Measurements from ENCODE around the gene ZNF711. TPM values are rescaled to one million over a fixed set of nuclear protein-coding genes. Genes with fewer than 3 reads are reported as not detected.
"Not testable (repeated sequence)": the region's sequence is repeated elsewhere in the genome, so short reads cannot be mapped to it uniquely, and the experiment has no call there.

Gene ZNF711
- total RNA-seq = 2.6 TPM

DNA sequence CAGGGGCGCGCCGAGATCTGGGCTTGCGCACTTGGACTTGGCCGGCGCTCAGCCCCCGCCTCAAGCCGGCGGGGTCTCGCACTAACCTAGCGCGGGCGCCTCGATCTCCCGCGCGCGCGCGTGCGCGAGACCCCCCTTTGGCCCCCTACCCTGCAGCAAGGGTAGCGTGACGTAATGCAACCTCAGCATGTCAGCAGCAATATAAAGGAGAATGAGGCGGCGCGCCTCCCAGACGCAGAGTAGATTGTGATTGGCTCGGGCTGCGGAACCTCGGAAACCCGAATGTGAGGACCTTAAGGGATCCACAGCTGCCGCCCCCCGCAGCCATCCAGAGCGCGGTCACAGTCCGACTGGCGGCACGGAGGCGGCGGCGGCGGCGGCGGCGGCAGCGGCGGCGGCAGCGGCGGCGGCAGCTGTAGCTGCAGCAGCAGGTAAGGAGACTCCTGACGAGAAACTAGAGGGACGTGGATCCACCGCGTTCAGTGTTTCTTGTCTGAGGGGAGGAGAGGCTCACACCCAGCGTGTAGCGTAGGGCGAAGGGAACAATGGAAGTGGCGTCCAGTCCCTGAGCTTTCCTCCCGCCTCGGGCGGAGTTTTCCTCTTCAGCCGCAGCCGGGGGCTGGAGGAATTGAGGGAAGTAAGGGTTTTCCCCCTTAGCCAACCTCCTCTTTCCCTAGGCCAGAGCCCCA is at the start of gene ZNF711, which contains the start of gene SATL1:
Gene ZNF711, plus strand, starts transcription at position 231 of the 689 bp plus-strand sequence. CDS start 3,582 bp downstream, outside the sequence.
Gene SATL1, minus strand, starts transcription at position 19 of the 689 bp plus-strand sequence. CDS start 134,811 bp downstream, outside the sequence.
- DNase-seq (ENCODE audit: low spot score) = peak; percentile 14

DNA sequence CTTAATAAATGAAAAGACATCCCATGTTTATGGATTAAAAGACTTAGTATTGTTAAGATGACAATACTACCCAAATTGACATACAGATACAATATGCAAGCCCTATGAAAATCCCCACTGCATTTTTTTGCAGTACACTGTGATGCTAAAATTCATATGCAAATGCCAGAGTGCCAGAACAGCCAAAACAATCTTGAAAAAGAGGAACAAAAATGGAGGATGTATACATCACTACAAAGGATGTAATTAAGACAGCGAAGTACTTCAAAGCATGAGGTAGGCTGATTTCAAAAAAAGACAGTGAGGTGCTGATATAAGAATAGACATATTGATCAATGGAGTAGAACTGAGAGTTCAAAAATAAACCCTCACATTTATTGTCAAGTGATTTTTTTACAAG is 47.5 kb upstream of the ZNF711 start:
- DNase-seq (ENCODE audit: low spot score) = no peak

DNA sequence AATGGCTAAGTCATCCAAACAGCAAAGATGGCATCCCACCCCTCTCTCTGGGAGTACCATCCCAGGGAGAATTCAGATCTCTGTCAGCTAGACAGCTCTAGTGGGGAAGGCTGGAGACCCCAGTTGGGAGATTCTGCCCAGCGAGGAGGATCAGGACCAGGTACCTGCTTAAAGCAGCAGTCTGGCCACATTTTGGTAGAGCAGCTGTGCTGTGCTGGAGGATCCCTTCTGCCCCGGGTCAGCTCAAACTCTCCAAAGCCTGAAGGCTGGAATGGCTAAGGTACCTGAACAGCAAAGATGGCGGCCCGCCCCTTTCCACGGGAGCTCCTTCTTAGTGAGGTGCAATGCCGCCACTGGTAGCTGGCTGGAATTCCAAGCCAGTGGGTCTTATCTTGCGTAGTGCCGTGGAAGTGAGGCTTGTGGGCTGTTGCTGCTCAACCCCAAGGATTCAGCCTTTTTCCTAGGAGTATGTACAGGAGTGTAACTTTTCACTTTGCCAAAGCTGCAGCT is 40.3 kb upstream of the ZNF711 start:
- no peak for DNase-seq (ENCODE audit: low spot score)

DNA sequence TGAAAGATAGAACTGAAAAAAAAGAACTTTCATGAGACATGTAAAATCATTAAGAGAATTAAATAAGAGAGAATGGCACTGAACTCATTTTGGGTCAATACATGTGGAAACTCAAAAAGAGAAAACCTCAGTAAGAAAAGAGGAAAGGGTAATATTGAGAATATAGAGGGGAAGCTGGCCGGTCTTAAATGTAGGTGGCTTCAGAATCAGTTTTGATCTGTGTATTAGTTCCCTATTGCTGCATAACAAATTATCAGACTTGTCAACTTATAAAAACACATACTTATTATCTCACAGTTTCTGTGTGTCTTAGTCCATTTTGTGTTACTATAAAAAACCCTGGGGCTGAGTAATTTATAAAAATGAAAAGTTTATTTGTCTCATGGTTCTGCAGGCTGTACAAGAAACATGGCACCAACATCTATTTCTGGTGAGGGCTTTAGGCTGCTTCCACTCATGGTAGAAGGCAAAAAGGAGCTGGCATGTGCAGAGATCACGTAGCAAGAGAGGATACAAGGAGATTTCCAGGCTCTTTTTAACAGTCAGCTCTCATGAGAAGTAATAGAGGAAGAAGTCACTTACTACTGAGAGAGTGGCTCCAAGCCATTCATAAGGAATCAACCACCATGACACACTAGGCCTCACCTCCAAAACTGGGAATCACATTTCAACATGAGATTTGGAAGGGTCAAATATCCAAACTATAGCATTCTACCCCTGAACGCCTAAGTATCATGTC is 29.8 kb upstream of the ZNF711 start:
- no peak for DNase-seq (ENCODE audit: low spot score)

DNA sequence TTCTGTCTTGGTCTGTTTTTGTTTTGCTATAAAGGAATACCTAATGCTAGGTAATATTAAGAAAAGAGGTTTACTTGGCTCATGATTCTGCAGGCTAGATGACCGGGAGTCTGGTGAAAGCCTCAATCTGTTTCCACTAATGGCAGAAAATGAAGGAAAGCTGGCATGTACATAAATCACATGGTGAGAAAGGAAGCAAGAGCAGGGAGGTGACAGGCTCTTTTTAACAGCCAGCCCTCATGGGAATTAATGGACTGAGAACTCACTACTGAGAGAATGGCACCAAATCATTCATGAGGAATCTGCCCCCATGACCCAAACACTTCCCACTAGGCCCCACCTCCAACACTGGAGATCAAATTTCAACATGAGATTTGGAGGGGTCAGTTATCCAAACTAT is 27.8 kb upstream of the ZNF711 start:
- no peak for DNase-seq (ENCODE audit: low spot score)

DNA sequence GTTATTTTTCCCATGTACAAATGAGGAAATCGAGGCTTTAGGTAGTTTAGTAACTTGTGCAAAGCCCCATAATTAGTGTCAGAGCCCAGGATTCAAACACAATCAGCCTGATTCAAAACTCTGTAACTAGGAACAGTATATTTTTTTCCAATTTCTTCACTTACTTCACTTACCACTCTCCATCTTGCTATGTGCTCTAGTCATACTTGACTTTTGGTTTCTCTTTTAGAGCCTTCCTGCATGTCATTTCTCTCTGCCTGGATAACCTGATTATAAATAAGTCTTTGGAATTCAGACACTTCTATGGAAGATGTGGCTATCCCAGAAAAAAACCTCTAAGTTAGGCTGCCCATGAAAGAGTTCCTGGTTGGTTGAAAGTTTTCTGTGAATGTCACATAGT is 22.4 kb upstream of the ZNF711 start:
- DNase-seq (ENCODE audit: low spot score) = no peak

DNA sequence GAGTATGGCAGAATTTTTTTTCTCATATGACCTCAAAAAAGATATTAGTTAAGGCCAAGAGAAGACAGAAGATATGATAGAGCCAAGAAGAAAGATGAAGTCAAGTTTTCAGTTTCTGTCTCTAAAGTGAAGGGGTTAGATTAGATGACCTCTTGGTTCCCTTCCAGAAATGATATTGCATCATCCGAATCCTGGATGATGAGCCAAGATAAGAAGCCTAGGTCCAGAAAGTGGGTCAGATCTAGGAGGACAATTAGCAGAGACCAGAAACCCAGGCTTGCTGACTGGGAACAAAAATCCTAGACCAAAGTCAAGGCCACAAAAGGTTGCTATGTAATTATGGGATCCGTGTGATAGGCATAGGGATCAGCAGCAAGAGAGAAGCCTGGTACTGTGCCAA is 20.4 kb upstream of the ZNF711 start:
- DNase-seq (ENCODE audit: low spot score) = no peak

DNA sequence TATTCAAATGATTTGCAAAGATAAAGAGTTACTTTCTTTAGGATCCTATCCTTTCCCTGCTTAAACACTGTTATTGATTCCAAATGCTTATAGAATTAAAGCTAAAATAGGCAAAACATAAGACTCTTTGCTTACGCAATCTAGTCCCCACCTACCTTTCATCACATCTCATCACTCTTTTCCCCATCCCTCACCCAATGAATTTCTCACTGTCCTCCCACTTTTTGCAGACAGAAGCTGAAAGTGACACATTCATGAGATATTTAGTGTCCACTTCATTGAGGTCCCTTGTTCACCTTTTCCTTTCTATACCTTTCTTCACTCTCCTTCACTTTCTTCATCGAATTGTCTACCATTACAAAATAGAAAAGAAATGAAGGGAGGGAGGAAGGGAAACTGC is 636 bp upstream of the ZNF711 start:
- no peak for DNase-seq (ENCODE audit: low spot score)

DNA sequence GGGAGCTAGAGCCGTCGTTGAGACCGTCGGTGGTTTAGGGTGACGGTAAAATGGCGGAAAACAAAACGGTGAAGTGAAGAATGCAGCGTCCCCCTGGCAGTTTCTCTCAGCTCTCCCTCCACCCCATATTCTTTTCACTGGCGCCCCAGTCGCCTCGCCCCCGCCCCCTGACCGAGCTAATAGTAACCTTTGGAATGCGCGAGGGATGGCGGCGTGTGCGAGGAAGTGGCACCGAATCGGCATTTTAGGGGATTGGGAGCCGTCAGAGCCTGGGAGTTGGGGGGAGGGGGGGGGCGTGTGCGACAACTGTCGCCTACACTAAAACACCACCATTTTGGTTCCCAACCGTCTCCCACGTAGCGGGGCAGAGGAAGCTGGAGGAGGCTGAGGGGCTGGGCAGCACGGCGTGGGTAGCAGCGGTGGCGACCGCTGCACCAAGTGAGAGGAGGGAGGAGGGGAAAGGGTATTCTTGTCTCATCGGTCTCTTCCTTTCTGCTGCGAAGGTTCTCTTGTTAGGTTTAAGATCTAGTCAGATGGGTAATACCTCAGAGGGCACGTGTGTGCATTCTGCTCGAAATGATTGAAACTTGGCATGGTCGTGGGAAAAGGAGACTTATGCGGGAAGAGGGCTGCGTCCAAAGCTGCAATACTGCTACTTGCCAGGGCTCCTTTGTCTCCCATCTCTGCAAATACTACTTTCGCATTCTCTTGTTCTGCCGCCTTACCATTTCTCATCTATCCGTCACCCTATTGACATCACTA is 840 bp downstream of the ZNF711 start:
- no peak for DNase-seq (ENCODE audit: low spot score)

DNA sequence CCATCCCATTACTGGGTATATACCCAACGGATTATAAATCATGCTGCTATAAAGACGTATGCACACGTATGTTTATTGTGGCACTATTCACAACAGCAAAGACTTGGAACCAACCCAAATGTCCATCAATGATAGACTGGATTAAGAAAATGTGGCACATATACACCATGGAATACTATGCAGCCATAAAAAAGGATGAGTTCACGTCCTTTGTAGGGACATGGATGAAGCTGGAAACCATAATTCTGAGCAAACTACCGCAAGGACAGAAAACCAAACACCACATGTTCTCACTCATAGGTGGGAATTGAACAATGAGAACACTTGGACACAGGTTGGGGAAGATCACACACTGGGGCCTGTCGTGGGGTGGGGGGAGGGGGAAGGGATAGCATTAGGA is 41.5 kb downstream of the ZNF711 start:
- DNase-seq (ENCODE audit: low spot score) = not testable (repeated sequence)

DNA sequence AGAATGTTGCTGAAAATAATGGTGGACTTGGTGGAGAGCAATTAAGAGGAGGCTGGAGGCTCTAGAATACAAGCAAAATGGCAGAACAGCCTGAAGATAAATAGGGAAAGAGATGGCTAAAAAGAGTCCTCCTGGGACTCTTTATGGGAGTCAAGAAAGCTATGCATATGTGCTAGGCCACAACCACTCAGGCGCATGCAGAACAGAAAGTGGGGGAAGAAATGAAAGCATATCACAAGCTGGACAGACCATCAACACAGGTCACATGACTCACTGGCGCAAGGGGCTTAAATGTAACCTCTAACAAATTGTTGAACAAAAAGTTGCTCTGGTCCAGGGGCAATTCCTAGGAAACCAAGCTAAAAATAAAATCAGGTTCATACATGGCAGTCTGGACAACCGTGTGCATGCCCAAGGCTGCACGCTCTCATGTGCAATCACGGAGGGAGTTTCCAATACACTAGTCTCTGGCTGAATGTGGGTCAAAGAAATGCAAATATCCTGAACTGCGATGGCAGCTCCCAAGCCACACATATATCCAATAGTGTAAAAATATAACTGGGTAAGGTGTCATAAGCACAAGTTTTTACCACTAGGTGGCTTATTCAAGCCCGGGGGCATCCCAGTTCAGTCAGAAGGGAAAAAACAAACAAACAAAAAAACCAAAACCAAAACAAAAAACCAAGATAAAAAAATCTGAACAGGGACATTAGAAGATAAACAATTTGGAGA is 45.4 kb downstream of the ZNF711 start:
- DNase-seq (ENCODE audit: low spot score) = no peak

DNA sequence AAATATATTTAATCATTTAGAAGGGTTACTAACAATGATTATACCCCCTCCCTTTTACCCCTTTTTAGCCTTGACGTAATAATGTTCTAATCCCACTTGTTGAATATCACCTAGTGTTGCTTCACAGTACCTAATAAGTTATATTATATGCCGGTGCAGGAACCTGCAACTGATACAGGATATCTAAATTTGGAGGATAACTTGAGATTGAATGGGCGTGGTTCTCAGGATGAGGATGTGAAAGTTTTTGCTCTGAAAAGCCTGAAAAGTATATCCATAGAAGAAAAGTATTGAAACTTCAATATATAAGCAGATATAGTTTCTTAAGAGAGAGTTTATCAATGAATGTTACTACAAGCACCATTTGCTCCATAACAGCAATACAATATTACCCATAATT is 59.8 kb downstream of the ZNF711 start:
- DNase-seq (ENCODE audit: low spot score) = no peak

DNA sequence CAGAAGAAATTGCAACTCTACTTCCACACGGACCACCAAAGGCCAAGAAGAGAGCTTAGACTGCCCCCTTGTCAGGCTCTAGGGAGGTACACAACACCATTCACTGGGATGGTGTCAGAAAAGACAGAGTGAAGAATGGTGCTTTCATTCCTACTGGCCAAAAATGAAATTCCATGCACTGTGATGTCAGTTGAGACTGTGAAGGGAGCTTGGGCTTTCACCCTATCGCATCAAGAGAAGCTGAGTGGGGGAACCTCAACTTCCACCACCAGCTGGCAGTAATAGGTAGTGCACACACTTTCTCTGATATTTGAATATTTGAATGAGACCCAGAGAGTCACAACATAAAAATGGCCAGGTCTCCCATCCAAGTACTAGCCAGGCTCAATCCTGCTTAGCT is 65.9 kb downstream of the ZNF711 start:
- DNase-seq (ENCODE audit: low spot score) = no peak

DNA sequence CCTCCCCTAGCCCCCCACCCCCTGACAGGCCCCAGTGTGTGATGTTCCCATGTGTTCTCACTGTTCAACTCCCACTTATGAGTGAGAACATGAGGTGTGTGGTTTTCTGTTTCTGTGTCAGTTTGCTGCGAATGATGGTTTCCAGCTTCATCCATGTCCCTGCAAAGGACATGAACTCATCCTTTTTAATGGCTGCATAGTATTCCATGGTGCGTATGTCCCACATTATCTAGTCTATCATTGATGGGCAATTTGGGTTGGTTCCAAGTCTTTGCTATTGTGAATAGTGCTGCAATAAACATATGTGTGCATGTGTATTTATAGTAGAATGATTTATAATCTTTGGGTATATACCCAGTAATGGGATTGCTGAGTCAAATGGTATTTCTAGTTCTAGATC is 67.6 kb downstream of the ZNF711 start:
- not testable (repeated sequence) for DNase-seq (ENCODE audit: low spot score)

Other genes starting within 250 kb of the ZNF711 start
- 26.4 TPM for gene APOOL, start 240.1 kb upstream of the ZNF711 start, total RNA-seq
- gene SATL1, start 212 bp upstream of the ZNF711 start, total RNA-seq = 0.06 TPM
- 34.4 TPM for gene POF1B, start 135.7 kb downstream of the ZNF711 start, total RNA-seq